EH (cell line): ENCODE data around the gene C16orf74.

Source experiments
- DNase-seq: peaks from one replicate; pipeline ENCODE4 v3.0.0-alpha.2; 2015; ENCODE audit warnings: low read depth

The C16orf74 gene

GRCh38 chr16:85774136-85774535 lies 23.2 kb upstream of the C16orf74 start:
- no peak for DNase-seq

GRCh38 chr16:85773044-85773443 lies 22.1 kb upstream of the C16orf74 start:
- no peak for DNase-seq

- DNase-seq, result no peak
Measured at GRCh38 chr16:85770741-85771140, 19.8 kb upstream of the C16orf74 start.

GRCh38 chr16:85768199-85768598 lies 17.3 kb upstream of the C16orf74 start:
- no peak for DNase-seq

GRCh38 chr16:85767531-85767930 lies 16.6 kb upstream of the C16orf74 start:
- peak; percentile 92 for DNase-seq

GRCh38 chr16:85765767-85766166 lies 14.9 kb upstream of the C16orf74 start:
- no peak for DNase-seq

- no peak for DNase-seq
Measured at GRCh38 chr16:85765211-85765610, 14.3 kb upstream of the C16orf74 start.

GRCh38 chr16:85763616-85764015 lies 12.7 kb upstream of the C16orf74 start:
- no peak for DNase-seq

- no peak for DNase-seq
Measured at GRCh38 chr16:85762970-85763369, 12.1 kb upstream of the C16orf74 start.

GRCh38 chr16:85761861-85762260 lies 11.0 kb upstream of the C16orf74 start:
- DNase-seq, result no peak

GRCh38 chr16:85759631-85760419 lies 8.9 kb upstream of the C16orf74 start:
- DNase-seq, result no peak

GRCh38 chr16:85759136-85759535 lies 8.2 kb upstream of the C16orf74 start:
- DNase-seq, result no peak

GRCh38 chr16:85757341-85757822 lies 6.5 kb upstream of the C16orf74 start:
- DNase-seq, result peak; percentile 78

GRCh38 chr16:85755929-85756768 lies 5.3 kb upstream of the C16orf74 start:
- peak; percentile 50 for DNase-seq

GRCh38 chr16:85754413-85754812 lies 3.5 kb upstream of the C16orf74 start:
- no peak for DNase-seq

- DNase-seq, result no peak
Measured at GRCh38 chr16:85753976-85754375, 3.1 kb upstream of the C16orf74 start.

GRCh38 chr16:85753559-85753958 lies 2.7 kb upstream of the C16orf74 start:
- DNase-seq, result no peak

- peak; percentile 32 for DNase-seq
Measured at GRCh38 chr16:85752511-85753420, 1.9 kb upstream of the C16orf74 start.

GRCh38 chr16:85751698-85752501 lies 1.0 kb upstream of the C16orf74 start:
- peak; percentile 69 for DNase-seq

- DNase-seq, result peak; percentile 59
Measured at GRCh38 chr16:85750146-85750826, 610 bp downstream of the C16orf74 start.

GRCh38 chr16:85749771-85750145 lies 1.1 kb downstream of the C16orf74 start:
- DNase-seq, result no peak
